IPS-NIHi11 (cell line): Measurements from ENCODE around the gene LPP.

Source experiments
- DNase-seq: peaks from one replicate; pipeline ENCODE4 v3.0.0; 2012; ENCODE audit warnings: mixed read lengths, low spot score

Gene LPP

DNA sequence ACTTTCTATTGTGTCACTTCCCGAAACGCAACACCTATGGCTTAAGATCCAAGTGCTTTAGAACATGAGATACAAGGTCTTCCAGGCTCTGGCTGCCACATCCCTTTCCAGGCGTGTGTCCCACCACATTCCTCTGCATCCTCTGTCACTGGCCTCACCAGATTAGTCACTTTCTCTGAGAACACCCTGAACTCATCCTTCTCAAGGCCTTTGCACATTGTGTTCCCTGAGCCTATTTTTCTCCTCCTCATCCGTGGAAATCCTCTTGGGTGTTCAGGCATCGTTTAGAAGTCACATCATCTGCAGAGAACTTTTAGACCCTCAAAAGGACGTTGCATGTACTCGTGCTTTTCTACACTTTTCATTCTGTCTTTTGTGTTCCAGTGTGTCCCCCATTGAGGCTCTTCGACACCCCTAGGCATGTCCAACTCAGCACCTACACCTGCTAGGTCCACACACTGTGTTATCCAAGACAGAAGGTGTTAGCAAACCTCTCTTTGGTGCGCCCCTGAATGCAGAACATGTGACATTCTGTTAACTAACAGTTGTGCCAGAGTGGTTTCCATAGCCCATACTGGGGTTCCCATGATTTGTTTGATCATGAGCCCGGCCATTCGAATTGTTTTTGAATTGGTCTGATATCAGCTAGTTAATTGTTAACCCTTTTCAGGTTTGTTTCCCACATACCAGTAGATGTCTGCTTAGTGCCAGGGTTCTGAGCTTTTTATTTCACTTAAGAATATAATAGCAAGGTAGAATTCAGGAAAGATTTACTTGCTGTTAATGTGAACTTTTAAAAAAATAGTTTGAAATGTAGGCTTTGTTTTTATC, 67.2 kb downstream of the LPP start:
- DNase-seq: no peak

DNA sequence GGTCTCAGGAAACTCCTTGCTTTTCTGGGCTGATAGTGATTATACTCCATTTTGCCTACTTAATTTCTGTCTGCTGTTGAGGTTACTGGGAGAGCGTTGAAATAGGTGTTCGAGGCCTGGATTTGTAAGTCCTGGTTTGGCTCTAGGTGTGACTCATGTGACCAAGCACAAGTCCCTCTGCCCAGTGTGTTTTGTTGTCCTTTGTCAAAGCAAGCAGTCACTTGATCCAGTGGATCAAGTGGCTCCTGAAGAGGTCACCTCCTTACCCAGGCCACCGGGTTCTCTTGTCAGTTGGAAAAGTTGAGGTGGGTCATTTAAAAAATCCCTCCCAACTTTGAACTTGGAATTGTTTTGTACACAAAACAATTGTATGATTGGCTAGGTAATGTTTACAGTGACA, 70.0 kb downstream of the LPP start:
- no peak for DNase-seq

DNA sequence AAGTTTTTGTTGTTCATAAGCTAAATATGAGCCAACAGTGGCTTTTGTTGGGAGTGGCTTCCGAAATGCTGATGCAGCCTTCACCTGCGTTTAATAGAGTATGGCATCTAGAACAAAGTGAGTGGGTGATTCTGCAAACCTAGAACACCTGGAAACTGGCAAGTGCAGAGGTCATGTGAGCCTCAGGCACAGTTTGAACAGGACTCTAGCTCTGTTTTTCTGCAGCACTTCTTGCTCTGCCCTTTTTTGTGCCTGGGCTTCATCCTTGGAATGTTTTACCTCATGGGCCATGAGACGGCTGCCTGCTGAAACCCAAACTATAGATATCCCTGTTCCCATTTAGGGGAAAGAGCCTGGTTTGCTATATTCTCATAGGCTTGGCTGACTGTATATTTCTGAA, 73.5 kb downstream of the LPP start:
- DNase-seq: no peak

DNA sequence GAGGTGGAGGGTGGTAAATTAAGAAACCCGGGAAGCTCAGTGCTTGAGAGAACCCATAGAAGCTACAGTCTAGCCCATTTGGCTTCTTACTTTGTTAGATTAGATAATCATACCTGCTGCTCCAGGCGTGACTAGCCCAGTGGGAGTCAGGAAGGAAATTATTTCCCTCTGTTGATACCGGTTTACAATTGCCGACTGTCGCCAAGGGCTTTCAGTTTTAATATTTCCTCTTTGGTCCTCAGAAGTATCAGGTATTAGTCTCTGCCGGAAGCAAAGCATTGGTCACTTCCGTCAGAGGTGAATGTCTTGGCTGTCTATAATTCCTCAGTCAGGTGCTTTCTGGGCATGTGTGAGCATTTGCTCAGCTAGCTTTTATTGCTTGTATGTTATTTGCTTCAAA, 75.2 kb downstream of the LPP start:
- DNase-seq: no peak

DNA sequence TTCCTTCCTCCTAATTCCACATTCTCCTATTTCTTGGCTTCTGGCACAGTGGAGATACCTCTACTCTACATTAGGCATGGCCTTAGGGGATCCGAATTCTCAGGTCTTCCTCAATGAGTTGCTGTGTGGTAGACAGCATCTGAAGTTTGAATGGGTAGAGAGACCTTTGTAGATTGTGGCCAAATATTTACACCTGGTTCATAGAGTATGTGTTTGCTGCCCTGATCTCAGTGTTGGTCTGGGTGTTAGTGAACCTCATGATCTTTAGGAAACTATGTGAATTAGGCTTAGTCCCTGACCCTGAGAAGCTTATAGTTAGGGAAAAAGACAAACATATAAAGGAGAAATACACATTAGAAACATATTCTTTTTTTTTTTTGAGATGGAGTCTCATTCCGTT, 75.8 kb downstream of the LPP start:
- no peak for DNase-seq

DNA sequence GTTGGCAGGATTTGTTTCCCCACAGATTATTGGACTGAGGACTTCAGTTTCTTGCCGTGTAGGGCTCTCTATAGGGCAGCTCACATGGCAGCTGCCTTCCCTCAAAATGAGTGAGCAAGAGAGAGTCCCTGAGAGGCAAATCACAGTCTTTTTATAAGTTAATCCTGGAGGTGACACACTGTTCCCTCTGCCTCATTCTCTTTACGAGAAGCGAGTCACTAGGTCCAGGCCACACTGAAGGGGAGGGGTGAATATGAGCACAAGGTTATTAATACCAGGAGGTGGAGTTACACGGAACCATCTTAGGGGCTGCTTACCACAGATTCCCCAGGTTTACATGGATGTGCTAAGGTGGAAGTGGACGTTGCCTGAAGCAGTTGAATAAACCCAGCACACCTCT, 77.0 kb downstream of the LPP start:
- DNase-seq: no peak

DNA sequence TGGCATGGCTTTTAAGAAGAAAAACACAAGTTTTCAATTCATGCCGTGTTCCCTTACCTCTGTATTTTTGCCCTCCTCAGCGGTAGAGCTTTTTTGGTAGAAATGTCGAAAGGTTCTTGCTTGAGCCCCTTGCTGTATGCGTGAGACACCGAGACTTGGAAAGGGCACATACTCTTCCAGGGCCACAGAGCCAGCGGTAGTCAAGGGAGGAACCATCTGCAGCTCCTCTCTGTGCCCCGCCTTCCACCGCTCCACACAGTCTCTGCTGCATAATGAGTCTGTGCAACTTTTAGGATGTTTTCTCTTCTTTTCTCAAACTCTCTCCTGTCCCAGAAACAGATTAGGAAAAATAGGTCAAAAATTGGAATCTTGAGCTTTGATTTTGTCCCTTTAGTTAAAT, 77.5 kb downstream of the LPP start:
- no peak for DNase-seq

DNA sequence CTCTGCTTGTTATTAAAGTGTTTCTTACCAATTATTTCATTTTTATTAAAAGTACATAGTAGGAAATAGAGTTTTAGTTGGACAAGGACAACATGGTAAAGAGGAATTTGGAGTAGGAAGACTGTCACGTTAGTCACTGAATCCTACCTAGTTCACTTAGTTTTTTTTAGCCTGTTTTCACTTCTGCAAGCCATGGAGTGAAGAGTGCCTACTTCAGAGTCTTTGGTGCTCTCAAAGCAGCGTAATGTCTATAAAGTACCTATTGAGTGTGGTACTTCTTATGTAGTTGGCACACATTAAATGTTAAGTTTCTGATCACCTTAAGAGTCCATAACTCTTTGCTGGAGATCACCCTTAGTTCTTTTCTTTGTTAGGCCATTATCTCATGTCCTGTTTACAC, 78.7 kb downstream of the LPP start:
- no peak for DNase-seq

DNA sequence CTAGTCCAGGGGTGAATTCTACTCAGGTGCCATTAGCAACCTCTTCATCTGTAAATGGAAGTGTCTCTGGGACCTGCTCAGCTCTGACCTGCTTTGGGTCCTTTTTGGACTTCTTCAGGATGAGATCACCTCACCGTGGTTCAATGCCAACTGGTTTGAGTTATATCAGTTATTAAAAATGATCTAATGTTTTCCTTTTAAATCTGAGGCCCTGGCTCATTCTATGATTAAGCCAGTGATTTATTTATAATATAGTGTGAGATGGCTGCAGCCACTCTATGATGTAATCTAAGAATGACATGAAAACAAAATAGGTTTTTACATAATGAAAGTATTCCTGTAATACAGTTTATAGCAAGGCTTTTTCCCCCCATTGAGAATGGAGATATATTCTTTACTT, 79.4 kb downstream of the LPP start:
- DNase-seq: no peak

DNA sequence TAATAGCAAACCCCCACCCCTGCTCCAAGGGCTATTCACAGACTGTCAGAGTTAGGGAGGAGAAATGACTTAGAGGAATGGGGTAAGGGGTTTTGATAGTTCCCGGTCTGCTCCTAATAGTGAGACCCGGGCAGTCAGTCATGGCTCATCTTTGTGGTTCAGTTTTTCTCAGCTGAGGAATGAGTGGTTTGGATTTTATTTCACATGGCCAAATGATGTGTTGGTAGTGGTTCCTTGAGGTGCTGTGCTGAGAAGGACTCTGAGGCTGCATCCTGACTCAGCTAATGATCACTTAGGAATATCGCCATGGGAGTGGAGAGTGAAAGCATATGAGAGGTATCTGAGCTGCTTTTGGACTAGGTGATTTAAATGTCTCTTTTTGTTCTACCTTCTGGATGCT, 80.2 kb downstream of the LPP start:
- no peak for DNase-seq

DNA sequence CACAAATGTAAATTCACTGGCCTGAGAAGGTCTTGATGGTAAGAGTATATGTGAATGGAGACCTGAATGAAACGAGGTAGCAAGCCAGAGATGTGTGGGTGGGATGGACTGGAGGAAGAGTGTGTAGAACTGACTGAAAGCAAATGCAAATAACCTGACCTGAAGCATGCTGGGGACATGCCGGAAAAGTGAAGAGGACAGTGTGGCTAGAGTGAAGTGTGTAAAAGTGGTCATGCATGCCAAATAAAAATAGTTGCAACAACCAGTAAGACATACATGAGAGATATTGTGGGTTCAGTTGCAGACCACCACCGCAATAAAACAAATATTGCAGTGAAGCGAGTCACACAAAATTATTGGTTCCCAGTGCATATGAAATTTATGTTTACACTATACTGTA, 82.3 kb downstream of the LPP start:
- DNase-seq: no peak

DNA sequence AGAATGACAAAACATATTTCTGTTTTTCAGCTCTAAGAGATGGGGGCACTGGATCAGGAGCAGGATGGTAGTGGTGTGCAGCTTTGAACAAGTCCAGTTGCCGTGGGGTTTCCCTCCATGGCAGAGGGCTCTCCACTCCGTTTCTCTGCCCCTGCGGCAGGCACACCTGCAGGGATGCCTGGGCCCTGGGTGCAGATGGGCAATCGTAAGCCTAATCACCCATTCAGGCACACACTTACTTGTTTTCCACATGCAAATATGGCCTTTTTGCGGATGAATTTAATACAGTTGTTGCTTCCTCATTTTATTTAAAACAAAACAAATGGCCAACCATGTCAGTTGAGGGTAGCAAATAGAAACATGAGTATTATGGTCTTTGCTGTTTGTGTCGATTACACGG, 85.1 kb downstream of the LPP start:
- no peak for DNase-seq

DNA sequence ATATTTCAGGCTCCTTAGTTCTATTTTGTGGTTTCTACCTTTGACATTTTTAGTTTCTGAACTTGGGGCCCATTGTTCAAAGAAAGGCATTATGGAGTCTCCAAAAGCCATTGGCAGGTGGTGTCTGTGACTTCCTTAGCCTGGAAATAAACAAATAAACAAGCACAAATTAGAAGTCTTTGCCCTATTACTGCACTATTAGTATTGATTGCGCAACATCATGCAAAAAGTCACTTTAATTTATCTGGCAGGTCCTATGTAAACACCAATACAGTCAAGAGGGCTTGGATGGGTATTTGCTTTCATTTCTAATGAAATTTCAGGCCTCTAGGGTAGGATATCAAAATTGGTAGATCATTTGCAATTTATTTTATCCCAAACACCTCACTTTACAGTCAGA, 85.6 kb downstream of the LPP start:
- no peak for DNase-seq

DNA sequence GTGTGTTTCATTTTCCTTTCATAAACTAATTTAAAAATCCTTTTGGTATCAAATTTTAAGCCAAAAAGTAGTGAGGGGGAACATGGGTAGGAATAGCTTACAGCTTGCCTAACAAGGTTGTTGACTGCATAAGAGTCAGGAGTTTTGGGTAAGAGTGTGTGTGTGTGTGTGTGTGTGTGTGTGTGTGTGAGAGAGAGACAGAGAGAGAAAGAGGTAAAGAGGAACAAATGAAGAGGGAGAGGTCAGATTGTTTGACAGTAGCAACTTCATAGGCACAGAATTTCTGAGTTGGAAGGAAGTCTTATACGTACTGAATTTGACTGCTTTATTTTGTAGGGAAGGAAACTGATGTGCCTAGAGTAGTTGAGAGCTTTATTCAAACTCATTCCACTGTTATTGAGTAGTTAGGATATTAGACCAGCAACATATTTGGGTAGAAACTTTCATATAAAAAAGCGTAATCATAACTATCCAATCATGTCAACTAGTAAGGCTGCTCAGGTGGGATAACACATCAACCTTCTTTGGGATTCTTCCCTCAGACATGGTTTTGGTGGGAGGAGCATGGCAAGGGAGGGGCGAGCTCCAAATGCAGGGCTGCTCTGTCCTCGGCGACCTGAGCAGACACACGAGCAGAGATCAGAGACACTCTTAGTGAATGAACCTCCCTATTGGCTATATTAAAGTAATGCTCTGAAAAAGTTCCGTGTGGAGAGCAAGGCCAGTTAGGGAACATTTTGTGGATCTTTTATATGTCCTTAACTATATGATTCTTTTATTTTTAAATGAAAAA, 86.4 kb downstream of the LPP start:
- peak; percentile 48 for DNase-seq

DNA sequence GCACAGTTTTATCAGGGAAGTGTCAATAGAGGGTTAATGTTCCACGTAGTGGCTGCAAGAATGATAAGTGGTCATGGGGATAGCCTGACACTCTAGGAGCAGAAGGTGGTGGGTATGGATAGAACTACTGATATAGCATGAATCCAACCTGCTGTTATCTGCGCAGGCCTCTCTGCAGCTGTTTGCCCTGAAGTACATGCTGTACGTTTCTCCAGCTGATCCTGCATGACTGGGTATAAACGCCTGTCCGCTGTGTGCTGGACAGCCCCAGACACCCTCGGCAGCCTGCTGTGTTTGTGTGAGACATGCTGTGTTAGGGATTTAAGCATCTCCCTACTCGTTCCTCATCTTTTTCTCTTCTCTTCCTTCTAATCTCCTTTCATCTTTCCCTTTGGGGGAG, 87.1 kb downstream of the LPP start:
- no peak for DNase-seq

DNA sequence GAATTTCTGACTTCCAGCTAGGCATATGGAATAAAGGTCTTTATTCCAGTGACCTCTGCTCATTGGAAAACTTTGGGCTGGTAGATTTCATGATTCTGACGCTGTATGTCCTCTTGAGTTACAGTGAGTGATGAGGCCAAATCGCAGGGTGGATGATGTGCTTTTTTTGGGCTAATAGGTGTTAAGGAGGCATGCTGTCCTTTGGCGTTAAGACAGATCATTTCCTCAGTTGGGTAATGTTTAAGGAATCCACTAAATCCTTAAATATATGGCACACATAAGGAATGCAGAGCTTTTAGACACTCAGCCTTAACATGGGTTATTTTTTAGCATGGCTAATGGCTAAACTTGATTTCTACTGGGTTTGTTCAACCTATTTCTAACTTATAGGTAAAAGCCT, 87.9 kb downstream of the LPP start:
- DNase-seq: no peak

DNA sequence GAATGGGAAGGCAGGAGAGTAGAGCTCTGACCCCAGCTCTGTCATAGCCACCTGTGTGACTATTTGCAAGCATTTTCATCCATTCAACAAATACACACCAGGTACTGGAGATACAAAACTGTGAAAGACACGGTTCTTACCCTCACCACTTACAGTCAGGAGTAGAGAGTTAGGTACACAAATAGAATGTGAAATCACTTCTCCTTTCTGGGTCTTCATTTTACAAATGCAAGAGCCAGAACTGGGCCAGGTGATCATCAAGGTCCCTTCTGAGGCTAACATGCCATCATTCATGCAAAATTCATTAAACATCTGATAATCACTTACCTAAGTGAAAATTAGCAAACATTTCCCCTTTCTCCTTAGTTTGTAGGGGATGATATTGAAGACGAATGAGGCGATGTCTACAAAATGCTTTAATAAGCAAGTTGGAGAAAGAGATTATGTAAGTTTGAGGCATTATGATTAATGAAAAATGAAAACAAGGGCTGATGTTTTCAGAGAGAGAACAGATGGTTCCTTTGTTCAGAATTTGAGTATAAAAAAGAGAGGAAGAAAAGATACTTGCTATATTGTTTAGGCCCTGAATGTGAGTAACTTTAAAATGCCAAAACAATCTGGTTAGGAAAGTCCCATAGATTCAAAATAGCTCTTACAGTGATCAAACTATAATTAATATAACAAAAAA, 88.6 kb downstream of the LPP start:
- no peak for DNase-seq

DNA sequence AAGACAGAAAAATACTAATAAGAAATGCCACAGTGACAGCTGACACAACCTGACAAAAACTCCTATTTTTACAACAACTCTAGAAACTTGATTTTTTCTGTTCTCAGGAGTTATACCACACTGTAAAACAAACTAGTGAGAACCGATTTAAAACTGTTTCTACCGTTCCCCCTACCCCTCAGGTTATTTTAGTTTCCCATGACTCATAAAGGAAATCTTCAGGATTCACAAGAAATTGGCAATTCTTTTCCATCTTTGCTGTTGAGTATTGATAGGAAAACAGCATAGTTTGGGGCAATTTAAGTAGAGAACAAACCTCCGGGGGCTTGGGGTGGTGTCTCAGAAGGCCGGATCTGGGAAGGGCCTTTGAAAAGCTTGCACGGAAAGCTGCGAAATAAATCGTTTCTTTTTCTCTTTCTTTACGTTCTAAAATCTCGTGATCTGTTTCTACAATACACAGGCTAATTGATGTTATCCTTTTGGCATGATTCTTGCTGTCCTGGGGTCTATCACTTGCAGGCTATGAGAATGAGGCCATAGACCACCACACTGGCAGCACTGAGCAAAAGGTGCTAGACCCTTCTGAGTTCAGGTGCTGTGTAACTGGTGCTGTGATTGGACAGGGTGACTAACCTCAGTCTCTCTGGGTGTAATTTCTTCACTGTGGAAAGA, 89.3 kb downstream of the LPP start:
- no peak for DNase-seq

DNA sequence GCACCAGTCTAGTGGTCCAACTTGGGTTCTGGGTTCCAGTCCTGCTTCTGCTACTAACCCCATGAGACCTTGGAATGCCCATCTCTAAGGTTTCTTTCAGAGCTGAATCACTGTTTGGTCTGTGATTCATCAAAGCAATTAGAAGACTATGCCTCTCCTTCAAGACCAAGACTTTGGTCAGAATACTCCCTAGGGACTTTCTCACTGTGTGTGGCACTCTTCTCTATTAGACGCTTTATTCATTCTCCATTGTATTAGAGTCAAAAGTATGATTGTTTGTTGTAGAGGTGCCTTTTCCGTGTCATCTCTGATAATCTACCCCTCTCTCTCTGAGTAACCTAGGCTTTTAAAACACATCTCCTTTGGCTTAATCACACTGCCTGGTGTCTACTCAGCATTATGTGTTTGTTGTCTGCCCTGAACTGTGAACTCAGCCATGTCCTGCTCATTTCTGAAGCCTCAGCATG, 90.5 kb downstream of the LPP start:
- no peak for DNase-seq

DNA sequence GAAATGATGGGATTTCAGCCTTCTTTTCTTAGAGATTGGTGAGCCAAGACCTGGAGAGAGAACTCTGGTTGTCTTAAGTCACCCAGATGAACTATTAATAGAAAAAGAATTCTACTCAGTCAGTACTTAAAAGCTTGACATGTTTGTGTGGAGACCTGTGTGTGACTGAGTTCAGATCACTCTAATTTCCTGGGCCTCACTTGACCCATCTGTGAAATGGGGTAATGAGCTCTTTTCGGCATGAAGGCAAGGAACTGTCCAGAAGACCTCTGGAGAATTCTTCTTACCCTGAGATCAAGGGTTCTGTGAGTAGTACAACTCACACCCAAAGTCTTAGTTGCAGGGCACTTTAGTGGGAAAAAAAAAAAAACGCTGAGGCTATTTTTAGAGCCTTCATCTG, 92.9 kb downstream of the LPP start:
- DNase-seq: no peak

DNA sequence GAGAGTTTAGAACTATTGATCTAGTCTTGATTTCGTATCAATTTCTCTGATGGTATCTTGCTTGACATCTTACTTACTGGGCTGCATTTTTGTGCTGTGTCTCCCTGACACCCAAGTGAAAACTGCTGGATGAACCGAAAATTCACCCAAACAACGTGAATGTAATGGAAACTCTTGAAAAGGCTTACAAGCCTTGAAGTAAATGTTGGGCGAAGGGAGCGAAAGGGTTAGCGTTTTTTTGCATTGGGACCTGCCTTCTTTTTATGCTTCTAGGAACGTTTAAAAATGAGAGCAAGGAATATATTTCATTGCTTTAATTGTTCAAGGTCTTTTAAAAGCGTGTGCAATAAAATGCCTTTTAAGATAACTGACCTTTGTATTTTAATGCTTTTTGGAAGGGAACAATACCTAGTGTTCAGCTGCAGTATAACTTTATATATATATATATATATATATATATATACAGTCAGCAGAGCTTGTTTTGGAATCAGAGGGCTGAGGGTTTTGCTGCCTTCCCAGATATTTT, 94.1 kb downstream of the LPP start:
- no peak for DNase-seq

DNA sequence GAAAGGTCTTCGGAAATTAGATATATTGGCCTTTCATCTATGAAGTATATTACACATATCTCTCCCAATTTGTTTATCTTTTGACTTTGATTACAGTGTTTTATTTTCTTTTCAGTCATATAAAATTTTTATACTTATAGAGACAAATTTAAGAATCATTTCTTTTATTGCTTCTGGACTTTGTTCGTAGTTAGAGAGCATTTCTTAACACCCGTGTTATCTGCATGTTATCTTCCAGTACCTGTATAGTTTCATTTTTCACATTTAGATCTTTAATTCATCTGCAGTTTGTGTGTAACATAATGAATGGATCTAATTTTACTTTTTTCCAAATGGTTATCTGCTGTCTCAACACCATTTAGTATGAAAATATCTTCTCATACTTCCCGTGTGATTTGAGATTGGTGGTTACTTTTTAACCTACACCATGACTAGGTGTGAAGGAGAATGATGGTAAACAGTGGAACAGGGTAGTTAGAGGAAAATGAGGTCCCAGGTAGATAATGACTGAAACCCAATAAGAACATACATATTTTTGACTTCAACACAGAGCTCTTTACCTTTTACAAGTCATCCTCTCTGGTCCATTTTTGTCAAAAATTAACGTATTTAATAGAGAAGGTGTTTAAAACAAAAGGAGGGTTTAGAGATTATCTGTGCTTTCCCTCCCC, 99.3 kb downstream of the LPP start:
- no peak for DNase-seq
